ENCODE data around the gene HNF1A. TPM values are rescaled to one million over a fixed set of nuclear protein-coding genes. Genes with fewer than 3 reads are reported as not detected.
A peak's percentile ranks its signal among the peaks of the same experiment; 100 is the strongest.

HNF1A gene
- total and polyA plus RNA-seq, 10 of the 15 experiments (the other 5 are each of a cell fraction or from before 2014, with no cell fraction given) = 0.10 TPM; not detected in 9

- no peak for TF ChIP-seq PKNOX1 (IDR thresholded peaks at IDR 0.05)
- peak; percentile 83 for TF ChIP-seq TAF1 (IDR thresholded peaks at IDR 0.05; ENCODE audit: borderline replicate concordance, low read depth, low read length)
- TF ChIP-seq KLF5 (IDR thresholded peaks at IDR 0.05; ENCODE audit: partially characterized antibody) = peak; percentile 41
- TF ChIP-seq STAT3 (IDR thresholded peaks at IDR 0.05; ENCODE audit: low read depth, low read length) = no peak
- no peak for TF ChIP-seq KAT2A (conservative IDR thresholded peaks at IDR 0.05; ENCODE audit: control insufficient read depth, low read depth, low read length)
- TF ChIP-seq KDM1A (IDR thresholded peaks at IDR 0.05; ENCODE audit: borderline replicate concordance) = no peak
- TF ChIP-seq NBN (IDR thresholded peaks at IDR 0.05) = peak; percentile 100
- TF ChIP-seq ZNF592 (IDR thresholded peaks at IDR 0.05) = no peak
- TF ChIP-seq TCF7 (IDR thresholded peaks at IDR 0.05; ENCODE audit: borderline replicate concordance) = no peak
- no peak for TF ChIP-seq GABPA (IDR thresholded peaks at IDR 0.05; ENCODE audit: low read depth)
- no peak for TF ChIP-seq EP300 (IDR thresholded peaks at IDR 0.05; ENCODE audit: borderline replicate concordance in 1 of 2, control insufficient read depth in 1 of 2, low read depth in 2 of 2, low read length in 2 of 2)
- no peak for TF ChIP-seq WRNIP1 (IDR thresholded peaks at IDR 0.05; ENCODE audit: borderline replicate concordance, low read depth, low read length)
- no peak for TF ChIP-seq SKIL (IDR thresholded peaks at IDR 0.05; ENCODE audit: low read depth, poor library complexity, severe bottlenecking)
- no peak for TF ChIP-seq E4F1 (IDR thresholded peaks at IDR 0.05; ENCODE audit: borderline replicate concordance, partially characterized antibody)
- TF ChIP-seq RBBP5 (conservative IDR thresholded peaks at IDR 0.05) = no peak
Measured at GRCh38 chr12:121015825-121016766, 37.8 kb downstream of the HNF1A start, which contains the start of gene C12orf43 (continued).

All from GM12878 (cell line).